ENCODE measurements around the gene NFATC1. TPM values are rescaled to one million over a fixed set of nuclear protein-coding genes. Genes with fewer than 3 reads are reported as not detected.
"Not testable (repeated sequence)": the region's sequence is repeated elsewhere in the genome, so short reads cannot be mapped to it uniquely, and the experiment has no call there.

NFATC1 gene
- total RNA-seq, 2 experiments from 2014 or later = 97.2 to 98.3 TPM

GRCh38 chr18:79373736-79374135 lies 22.0 kb upstream of the NFATC1 start:
- H3K27me3 Mint-ChIP-seq = no peaks in the 10 kb centered on the region
- intact Hi-C loops (cut with micrococcal nuclease) = no loop called here
- H3K27ac Mint-ChIP-seq = no peak overlapping the region
- no peak for TF ChIP-seq CTCF (IDR thresholded peaks at IDR 0.05)
- no peaks in the 10 kb centered on the region for H3K9me3 Mint-ChIP-seq
- CTCF ChIA-PET = interaction anchor here (1.5 to 9.6 kb wide), 3 partner anchors 150 to 269 kb away, joined by 3 to 135 read pairs (median 11); no protein-coding TSS in a partner anchor
- peaks cover 5% of the 10 kb centered on the region for H3K36me3 Mint-ChIP-seq (ENCODE audit: low read depth)
- POLR2A ChIA-PET = no interaction called here
- no peak for ATAC-seq
- DNase-seq = no peak
- peaks cover 14% of the 10 kb centered on the region for H3K4me1 Mint-ChIP-seq (ENCODE audit: low read depth)
- no peak overlapping the region for H3K4me3 Mint-ChIP-seq

GRCh38 chr18:79374408-79375171 lies 21.1 kb upstream of the NFATC1 start:
- no peak overlapping the region for H3K4me3 Mint-ChIP-seq
- no peaks in the 10 kb centered on the region for H3K9me3 Mint-ChIP-seq
- H3K27ac Mint-ChIP-seq = peak overlapping the region; percentile 48
- ATAC-seq = no peak
- TF ChIP-seq CTCF (IDR thresholded peaks at IDR 0.05) = no peak
- H3K36me3 Mint-ChIP-seq (ENCODE audit: low read depth) = peaks cover 5% of the 10 kb centered on the region
- H3K27me3 Mint-ChIP-seq = no peaks in the 10 kb centered on the region
- ChIA-PET POLR2A (interaction anchor here (1.6 kb wide), 1 partner anchor 251 kb away, joined by 4 read pairs; no protein-coding TSS in a partner anchor), CTCF (interaction anchor here (1.5 to 9.6 kb wide), 3 partner anchors 149 to 268 kb away, joined by 3 to 135 read pairs (median 11); no protein-coding TSS in a partner anchor)
- intact Hi-C loops (cut with micrococcal nuclease) = no loop called here
- DNase-seq = no peak
- peaks cover 19% of the 10 kb centered on the region for H3K4me1 Mint-ChIP-seq (ENCODE audit: low read depth)

- Mint-ChIP-seq H3K4me1 (ENCODE audit: low read depth) (peaks cover 15% of the 10 kb centered on the region), H3K36me3 (ENCODE audit: low read depth) (peaks cover 5% of the 10 kb centered on the region), H3K4me3 (no peak overlapping the region), H3K9me3 (no peaks in the 10 kb centered on the region), H3K27me3 (no peaks in the 10 kb centered on the region), H3K27ac (peak overlapping the region; percentile 38)
- DNase-seq (no peak), ATAC-seq (no peak)
- ChIA-PET POLR2A (interaction anchor here (0.8 to 1.6 kb wide), 2 partner anchors 10 to 250 kb away, joined by 3 to 4 read pairs; no protein-coding TSS in a partner anchor), CTCF (interaction anchor here (1.5 to 9.6 kb wide), 3 partner anchors 148 to 267 kb away, joined by 3 to 135 read pairs (median 11); no protein-coding TSS in a partner anchor)
- intact Hi-C loops (cut with micrococcal nuclease) = no loop called here
- no peak for TF ChIP-seq CTCF (IDR thresholded peaks at IDR 0.05)
These were observed 20.1 kb upstream of the NFATC1 start for GRCh38 chr18:79375441-79376154.

GRCh38 chr18:79376661-79377060 lies 19.1 kb upstream of the NFATC1 start:
- H3K27ac Mint-ChIP-seq = peak overlapping the region; percentile 55
- CTCF ChIA-PET = interaction anchor here (5.0 to 9.6 kb wide), 2 partner anchors 27 to 266 kb away, joined by 44 to 135 read pairs; no protein-coding TSS in a partner anchor
- DNase-seq; H3K36me3 Mint-ChIP-seq (ENCODE audit: low read depth); H3K4me3 Mint-ChIP-seq; H3K27me3 Mint-ChIP-seq; ATAC-seq; H3K9me3 Mint-ChIP-seq; intact Hi-C loops (cut with micrococcal nuclease); POLR2A ChIA-PET: not testable (repeated sequence)
- H3K4me1 Mint-ChIP-seq (ENCODE audit: low read depth) = peaks cover 10% of the 10 kb centered on the region

- H3K27ac Mint-ChIP-seq = peak overlapping the region; percentile 55
- intact Hi-C loops (cut with micrococcal nuclease) = no loop called here
- no peaks in the 10 kb centered on the region for H3K9me3 Mint-ChIP-seq
- peaks cover 2% of the 10 kb centered on the region for H3K36me3 Mint-ChIP-seq (ENCODE audit: low read depth)
- H3K4me1 Mint-ChIP-seq (ENCODE audit: low read depth) = peaks cover 8% of the 10 kb centered on the region
- ATAC-seq = no peak
- POLR2A ChIA-PET = interaction anchor here (1.8 kb wide), 1 partner anchor 16 kb away, joined by 5 read pairs; no protein-coding TSS in a partner anchor
- TF ChIP-seq CTCF (IDR thresholded peaks at IDR 0.05) = no peak
- no peak for DNase-seq
- CTCF ChIA-PET = interaction anchor here (1.2 to 9.6 kb wide), 8 partner anchors 12 to 277 kb away, joined by 3 to 135 read pairs (median 40); no protein-coding TSS in a partner anchor
- H3K4me3 Mint-ChIP-seq = no peak overlapping the region
- no peaks in the 10 kb centered on the region for H3K27me3 Mint-ChIP-seq
These were observed 18.4 kb upstream of the NFATC1 start for GRCh38 chr18:79377187-79377891.

Measured in activated CD8-positive, alpha-beta T cell treated with anti-CD3 and anti-CD28 coated beads for 36 hours (primary cell).